CD4-positive, alpha-beta T cell treated with Interleukin-4 for 4 hours (primary cell): ENCODE results near the gene DSTN.

Source experiments
- DNase-seq: peaks from one replicate; pipeline ENCODE4 v3.0.0-alpha.2; 2020

Gene DSTN

DNA sequence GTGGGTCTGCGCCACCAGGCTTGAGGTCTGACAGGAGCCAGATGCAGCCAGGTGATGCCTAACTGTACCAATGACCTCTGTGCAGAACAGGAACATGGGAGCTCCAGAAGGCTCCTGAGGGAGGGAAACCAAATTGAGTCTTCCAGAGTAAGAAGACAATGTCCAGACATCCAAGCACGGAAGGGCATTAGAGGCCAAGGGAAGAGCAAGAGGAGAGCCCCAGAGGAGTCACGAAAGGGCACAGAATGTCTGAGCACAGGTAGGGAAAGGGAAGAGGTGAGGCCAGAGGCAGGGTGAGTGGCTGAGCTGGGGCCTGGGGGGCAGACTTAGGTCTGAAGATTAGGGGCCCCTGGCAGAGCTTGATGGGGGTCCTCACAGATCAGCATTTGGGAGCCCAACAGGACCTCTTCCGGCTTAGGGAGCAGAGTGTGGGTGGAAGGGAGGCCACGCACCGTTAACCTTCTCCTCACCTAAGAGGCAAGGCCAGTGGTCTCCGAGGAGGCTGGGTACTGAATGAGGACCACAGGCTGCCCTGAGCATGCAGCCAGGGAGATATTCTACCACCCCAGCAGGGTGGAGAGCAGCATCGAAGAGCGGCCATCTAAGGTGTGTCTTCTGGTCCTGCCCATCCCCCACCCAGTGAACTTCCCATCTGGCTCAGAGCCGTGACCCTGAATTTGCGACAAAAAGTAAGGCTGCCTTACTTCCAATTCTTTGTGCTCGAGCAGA, 70.4 kb downstream of the DSTN start:
- no peak for DNase-seq

DNA sequence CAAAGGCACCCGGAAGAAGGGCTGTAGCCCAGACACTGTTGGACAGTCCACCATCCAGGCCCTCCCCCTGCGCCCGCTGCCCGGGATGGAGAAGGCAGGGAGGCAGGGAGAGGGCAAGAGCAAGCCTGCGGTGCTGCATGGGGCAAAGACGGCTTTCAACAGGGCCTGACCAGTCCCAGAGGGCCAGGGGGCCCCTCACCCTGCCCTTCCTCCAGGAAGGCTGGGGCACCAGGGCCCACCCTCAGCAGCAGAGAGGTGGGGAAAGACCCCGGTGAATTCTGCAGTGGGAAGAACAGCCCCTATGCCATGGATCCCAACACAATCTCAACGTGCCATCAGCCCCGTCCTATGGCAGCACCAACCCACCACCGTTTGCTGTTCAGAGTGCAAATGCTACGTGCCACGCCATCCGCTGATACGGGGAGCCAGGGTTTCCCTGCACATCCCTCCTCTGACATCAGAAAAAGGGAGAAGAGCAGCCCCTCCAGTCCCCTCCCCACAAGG, 71.1 kb downstream of the DSTN start:
- no peak for DNase-seq

- DNase-seq = no peak
Measured at GRCh38 chr20:17641520-17641964, 71.7 kb downstream of the DSTN start.

DNA sequence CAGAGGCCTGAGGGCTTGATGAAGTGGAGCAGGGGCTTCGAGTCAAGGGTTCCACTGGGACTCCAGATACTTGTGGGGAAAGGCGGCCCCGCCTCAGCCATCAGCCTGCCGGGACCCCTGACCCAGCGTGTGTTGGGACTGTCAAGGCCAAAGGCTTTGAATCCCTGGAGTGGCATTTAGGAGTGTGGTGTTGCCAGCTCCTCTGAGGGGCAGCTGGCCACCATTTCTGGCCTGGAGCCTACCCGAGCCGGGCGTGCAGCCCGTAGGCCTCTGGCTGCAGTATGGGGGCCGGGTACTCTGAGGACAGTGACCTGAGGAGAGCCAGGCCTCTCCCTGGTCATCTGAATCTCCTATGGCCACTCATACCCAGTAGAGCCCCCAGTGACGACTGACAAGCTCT, 72.1 kb downstream of the DSTN start:
- no peak for DNase-seq

- no peak for DNase-seq
Measured at GRCh38 chr20:17642404-17643269, 72.8 kb downstream of the DSTN start.

DNA sequence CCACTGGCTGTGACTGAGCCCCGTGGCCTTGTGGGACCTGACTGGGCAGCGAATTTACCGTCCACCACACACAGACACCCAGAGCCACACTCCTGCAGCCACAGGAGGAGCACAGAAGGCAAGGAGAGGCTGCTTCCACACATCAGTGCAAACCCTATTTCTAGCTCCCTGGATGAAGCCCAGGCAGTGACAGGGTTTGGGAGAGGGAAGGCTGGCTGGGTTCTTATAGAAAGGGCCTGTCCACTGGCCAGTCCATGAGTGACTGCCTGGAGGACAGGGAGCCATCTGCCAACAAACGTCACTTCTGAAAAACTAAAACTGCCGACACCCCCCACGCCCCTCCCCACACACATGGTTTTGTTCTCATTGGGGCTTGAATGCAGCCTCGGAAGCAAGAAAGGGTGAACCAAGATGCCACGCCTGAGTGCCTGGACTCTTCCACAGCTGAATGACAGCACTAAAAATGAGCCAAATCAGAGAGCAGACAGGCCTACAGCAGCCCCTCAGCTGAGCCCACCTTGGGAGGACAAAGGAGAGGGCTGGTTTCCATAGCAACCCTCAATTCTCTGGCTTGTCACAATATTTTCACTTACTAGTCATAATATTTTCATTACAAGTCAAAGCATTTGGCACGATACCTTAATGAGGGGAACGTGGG, 73.8 kb downstream of the DSTN start:
- DNase-seq = no peak

GRCh38 chr20:17644451-17644850, 74.6 kb downstream of the DSTN start:
- no peak for DNase-seq

DNA sequence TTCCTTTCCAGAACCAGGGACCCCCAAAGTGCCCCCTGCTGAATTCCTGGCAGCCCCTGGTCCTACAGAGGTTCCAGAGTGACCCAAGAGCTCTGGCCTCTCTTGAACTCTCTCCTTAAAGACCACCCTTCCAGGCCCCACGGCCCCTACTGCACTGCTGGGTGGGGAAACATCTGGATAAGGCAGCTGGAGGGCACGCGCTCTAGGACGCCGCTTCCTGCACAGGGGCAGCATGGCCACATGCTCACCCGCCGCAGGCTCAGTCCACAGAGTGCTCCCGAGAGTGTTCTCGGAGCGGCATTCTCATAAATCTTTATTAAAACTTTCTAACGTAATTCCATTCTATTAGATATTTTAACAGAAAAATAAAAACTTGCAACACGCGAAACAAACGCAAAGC, 75.1 kb downstream of the DSTN start:
- DNase-seq = no peak

DNA sequence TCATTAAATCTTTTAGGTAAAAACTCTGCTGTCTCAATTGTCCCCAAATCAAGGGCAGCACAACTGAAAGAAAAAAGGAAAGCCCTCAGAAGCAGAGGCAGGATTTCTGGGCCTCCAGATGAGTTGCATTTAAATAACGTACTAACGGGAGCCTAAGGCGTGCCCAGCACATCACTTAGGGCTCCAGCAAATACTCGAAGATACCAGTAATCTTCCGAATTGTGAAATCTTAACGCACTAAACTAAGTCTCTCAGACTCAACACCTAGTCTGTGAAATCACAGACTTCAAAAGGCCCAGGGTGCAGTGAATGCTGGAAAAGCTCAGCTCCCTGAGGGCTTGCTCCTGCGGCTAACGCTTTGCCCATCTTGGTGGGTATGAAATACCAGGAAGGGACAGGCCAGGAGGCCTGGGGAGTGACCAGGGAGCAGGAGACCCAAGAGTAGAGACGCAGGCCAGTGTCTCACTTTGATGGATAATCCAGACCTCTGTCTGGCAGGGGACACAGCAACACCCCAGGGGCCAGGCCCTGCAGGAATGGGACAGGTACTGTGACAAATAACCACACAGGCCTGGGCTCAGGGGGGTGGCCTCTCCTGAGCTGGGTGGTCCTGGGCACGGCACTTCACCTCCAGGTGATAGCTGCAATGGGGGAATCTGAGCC, 75.8 kb downstream of the DSTN start:
- DNase-seq = no peak

DNA sequence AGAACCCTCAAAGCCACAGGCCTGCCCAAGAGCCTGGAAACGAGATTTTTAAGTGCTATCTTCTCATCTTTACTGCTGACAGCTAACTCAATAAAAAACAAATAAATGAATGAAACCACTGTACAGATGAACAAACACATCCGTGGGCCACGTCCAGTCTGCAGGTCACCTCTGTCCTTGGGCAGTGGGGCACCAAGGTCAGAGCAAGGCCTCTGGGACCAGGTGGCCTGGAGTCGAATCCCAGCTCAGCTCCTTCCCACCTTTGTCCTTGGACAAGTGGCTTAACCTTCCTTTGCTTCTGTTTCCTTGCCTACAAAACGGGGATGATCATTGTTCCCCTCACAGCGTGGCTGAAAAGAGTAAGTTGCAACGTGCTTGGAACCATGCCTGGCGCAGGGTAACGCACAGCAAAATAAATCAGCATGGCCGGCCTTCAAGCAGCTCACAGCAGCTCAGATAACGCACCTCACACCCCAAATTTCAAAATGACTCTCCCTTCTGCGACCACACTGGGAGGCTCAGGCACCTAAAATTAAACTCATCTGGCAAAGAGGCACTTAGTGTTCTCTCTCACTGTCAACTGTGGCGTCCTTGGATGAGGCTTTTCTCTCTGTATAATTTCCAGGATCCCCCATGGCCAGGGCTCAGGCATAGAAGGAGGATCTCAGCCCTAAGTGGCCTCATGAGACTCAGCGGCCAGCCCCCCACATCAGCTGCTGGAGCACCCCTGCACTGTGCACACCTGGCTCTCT, 76.5 kb downstream of the DSTN start:
- DNase-seq = no peak

- no peak for DNase-seq
Measured at GRCh38 chr20:17646961-17647301, 77.1 kb downstream of the DSTN start.

- DNase-seq = no peak
Measured at GRCh38 chr20:17647391-17648314, 77.8 kb downstream of the DSTN start.

DNA sequence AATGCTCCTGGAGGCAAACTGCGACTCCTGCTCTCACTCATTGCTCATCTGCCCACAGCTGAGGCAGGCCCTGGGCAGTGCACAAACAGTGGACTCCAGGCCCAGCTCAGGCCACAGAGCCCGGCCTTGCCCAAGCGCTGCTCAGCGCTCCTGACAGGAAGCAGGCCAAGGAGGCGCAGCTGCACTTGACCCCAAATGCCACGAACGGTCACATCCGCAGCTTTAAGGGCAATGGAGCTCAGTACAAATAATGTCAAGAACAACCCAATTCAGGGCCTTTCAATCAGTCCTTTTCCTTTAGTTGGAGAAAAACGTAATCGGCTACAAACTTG, 78.4 kb downstream of the DSTN start:
- no peak for DNase-seq

- no peak for DNase-seq
Measured at GRCh38 chr20:17648791-17649730, 79.2 kb downstream of the DSTN start.

DNA sequence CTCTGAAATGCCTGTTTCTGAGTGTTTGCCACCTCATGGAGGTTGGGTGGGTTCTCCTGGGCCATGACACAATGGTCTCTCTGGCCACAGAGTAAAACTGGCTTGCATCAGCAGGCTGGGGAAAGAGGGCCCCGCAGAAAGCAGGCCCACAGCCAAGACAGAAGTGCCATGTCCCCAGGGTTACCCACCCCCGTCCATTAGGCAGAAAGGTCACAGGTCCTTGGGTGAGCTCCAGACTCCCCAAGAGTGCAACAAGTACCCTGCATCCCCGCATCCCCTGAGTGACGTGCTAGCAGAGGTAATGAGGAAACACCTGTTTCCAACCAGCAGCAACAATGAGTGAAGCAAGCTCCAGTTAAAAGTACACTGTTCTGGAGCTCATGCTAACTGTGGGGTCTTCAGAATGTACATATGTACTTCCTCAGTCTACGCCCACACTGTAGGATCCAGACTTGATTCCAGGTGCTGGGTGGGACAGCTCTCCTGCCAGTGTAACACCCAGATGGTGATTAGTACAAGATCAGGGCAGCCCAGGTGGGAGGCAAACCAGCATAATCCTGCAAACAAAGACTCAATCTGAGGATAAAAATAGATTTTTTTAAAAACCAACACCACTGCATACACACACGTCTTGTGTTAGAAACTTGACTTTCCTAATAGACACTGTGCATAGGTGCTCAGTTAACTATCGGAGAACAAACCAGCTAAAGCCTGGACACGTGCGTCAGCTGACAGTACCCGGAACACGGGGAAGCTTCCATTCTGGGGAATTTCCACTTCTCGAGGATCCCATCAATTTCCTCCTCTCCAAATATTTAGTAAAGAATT, 80.6 kb downstream of the DSTN start:
- no peak for DNase-seq

GRCh38 chr20:17651129-17651759, 81.4 kb downstream of the DSTN start:
- no peak for DNase-seq

DNA sequence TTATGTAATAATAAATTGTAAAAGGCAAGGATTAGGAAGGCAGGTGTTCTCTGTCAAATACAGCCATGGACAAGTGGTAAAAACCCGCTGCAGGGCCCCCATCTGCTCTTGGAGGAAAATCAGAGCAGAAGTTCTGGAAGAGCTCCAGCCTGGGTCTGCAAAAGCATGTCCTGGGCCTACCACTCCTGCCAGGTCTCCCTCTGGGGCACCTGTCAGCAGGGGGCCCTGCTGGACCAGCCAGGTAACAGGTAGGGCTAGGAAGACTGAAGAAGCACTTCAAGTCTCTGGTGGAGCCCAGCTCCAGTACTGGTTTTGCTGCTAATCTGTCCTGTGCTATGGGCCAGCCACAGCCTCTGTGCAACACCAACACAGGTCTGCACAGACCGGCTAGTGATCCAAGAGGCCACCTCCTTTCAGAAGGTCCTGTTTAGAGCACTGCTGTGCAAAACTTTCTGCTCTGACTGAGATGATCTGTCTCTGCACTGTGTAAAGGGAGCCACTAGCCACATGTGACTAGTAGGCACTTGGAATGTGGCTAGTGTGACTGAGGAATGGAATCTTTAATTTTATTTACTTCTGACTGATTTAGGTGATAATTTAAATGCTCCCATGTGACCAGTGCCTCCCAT, 82.0 kb downstream of the DSTN start:
- no peak for DNase-seq

DNA sequence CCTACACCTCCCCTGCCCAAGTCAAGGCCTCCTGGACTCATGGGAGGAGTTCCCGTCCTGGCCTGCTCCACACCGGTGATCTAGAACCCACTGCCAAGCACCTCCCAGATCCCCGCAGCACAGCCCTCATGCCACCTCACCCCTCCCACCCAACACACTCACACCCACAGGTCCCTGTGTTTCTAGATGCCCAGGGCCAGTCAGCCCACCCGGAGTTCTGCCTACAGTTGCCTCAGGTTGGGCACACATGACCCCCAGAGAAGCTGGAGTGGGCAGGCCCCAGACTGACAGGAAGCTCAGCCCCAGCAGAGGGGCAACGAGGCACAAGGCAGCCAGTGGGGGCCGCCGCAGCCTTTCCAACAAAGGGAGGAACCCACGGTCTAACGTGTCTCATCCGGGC, 82.5 kb downstream of the DSTN start:
- no peak for DNase-seq
